Left renal cortex interstitium (tissue), 4 donors: ENCODE data around the gene TRIM49D1. TPM values are rescaled to one million over a fixed set of nuclear protein-coding genes. Genes with fewer than 3 reads are reported as not detected.
"Not testable (repeated sequence)": the region's sequence is repeated elsewhere in the genome, so short reads cannot be mapped to it uniquely, and the experiment has no call there.

ENCODE experiments used
- DNase-seq, 4 donors: peaks; one replicate each; pipeline ENCODE4 v3.0.0-alpha.2; 2013; ENCODE audit warnings: low read depth in 4 of 4, low spot score in 2 of 4, missing footprints in 1 of 4
- polyA plus RNA-seq, 4 donors: library from polyadenylated mRNA; unstranded; fragments of 120-200 nt; gene quantifications; one replicate each; pipeline ENCODE4 v1.2.1, GENCODE V29; 2013; ENCODE audit not compliant: insufficient read length in 4 of 4

The TRIM49D1 gene
- polyA plus RNA-seq: not detected

GRCh38 chr11:89922195-89922660 lies at the start of gene TRIM49D1:
TRIM49D1 (minus strand) TSS chr11:89922245; CDS start chr11:89917710, 4,535 bp downstream.
- DNase-seq: no peak

- not testable (repeated sequence) for DNase-seq
Measured at GRCh38 chr11:89965737-89966136, 43.7 kb upstream of the TRIM49D1 start, which contains the start of gene TRIM64. TRIM64 (plus strand) TSS chr11:89966037; CDS start chr11:89968504, 2,467 bp downstream.

- not testable (repeated sequence) for DNase-seq
Measured at GRCh38 chr11:89960833-89961232, 38.8 kb upstream of the TRIM49D1 start.

- DNase-seq: not testable (repeated sequence)
Measured at GRCh38 chr11:89923764-89924163, 1.7 kb upstream of the TRIM49D1 start, which contains the start of gene TRIM49D2. TRIM49D2 (plus strand) TSS chr11:89924064; CDS start chr11:89926762, 2,698 bp downstream.

- DNase-seq: not testable (repeated sequence)
Measured at GRCh38 chr11:89900809-89901208, 21.2 kb downstream of the TRIM49D1 start.

- not testable (repeated sequence) for DNase-seq
Measured at GRCh38 chr11:89893245-89893644, 28.8 kb downstream of the TRIM49D1 start.

GRCh38 chr11:89877511-89877910 lies 44.5 kb downstream of the TRIM49D1 start:
- DNase-seq: not testable (repeated sequence)

- DNase-seq: not testable (repeated sequence)
Measured at GRCh38 chr11:89872588-89872987, 49.5 kb downstream of the TRIM49D1 start.

- not testable (repeated sequence) for DNase-seq
Measured at GRCh38 chr11:89865223-89865622, 56.8 kb downstream of the TRIM49D1 start.

GRCh38 chr11:89863906-89864704 lies 57.9 kb downstream of the TRIM49D1 start:
- not testable (repeated sequence) for DNase-seq

Other genes with a start within 250 kb of the TRIM49D1 start
- not detected for gene TRIM77, start 211.9 kb downstream of the TRIM49D1 start, polyA plus RNA-seq
- gene TRIM49, start 113.7 kb downstream of the TRIM49D1 start, polyA plus RNA-seq: not detected
- gene TRIM64B, start 43.8 kb downstream of the TRIM49D1 start, polyA plus RNA-seq: not detected
- not detected for gene TRIM49D2, start 1.8 kb upstream of the TRIM49D1 start, polyA plus RNA-seq
- not detected for gene TRIM64, start 43.8 kb upstream of the TRIM49D1 start, polyA plus RNA-seq
- gene TRIM49C, start 108.9 kb upstream of the TRIM49D1 start, polyA plus RNA-seq: not detected
- gene UBTFL1, start 163.7 kb upstream of the TRIM49D1 start, polyA plus RNA-seq: not detected
- 10 to 100 TPM; 22.7 to 33.7 (median 26.1) TPM for gene NAALAD2, start 212.4 kb upstream of the TRIM49D1 start, polyA plus RNA-seq